ENCODE measurements around the gene DNAJB12. TPM values are rescaled to one million over a fixed set of nuclear protein-coding genes. Genes with fewer than 3 reads are reported as not detected.
"Not testable (repeated sequence)": the region's sequence is repeated elsewhere in the genome, so short reads cannot be mapped to it uniquely, and the experiment has no call there.

DNAJB12 gene
- total RNA-seq, 1 donor from 2014 or later, result 29.7 TPM

- H3K27ac ChIP-seq, result peak overlapping the region; percentile 96
- intact Hi-C loops (cut with DNase I), result no loop called here
- no peaks in the 10 kb centered on the region for H3K9me3 ChIP-seq
- H3K27me3 ChIP-seq, result no peaks in the 10 kb centered on the region
- no peaks in the 10 kb centered on the region for H3K36me3 ChIP-seq
- DNase-seq (ENCODE audit: extremely low spot score in 2 of 2), result peak in 1 of 2 donors; percentile 99
- H3K4me3 ChIP-seq, result peak overlapping the region; percentile 48 to 59
- peaks cover 22% of the 10 kb centered on the region for H3K4me1 ChIP-seq
- TF ChIP-seq POLR2A (IDR thresholded peaks at IDR 0.05) (peak; percentile 13 to 94), CTCF (IDR thresholded peaks at IDR 0.05) (no peak), POLR2AphosphoS5 (IDR thresholded peaks at IDR 0.05; ENCODE audit: insufficient read depth in 1 of 2, low read depth in 1 of 2) (peak; percentile 49 to 82)
These were observed 56.7 kb downstream of the DNAJB12 start for GRCh38 chr10:72297805-72298591.

DNA sequence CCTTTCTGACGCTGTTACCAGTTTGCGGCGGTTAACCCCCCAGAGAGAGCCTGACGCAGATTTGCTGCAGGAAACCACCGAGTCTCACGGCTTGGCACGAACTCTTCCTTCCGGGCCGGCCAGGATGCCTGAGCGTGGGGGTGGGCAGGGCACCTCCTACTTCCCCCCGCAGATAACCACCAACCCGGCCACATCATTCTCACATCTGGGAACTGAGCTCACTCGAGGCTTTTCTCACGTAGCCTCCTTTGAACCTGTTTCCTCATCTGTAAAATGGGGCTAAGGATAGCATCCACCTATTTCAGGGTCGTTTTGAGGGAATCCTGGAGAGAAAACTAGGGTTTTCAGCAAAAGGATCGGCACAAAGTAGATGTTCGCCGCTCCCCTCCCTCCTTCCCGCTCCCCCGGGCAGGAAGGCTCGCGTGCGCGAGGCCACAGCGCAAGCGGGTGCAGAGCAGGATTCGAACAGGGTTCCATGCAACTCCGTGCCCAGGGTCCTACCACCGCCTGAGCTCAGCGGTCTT is 57.4 kb downstream of the DNAJB12 start:
- DNase-seq (ENCODE audit: extremely low spot score in 2 of 2), result peak in 1 of 2 donors; percentile 93
- intact Hi-C loops (cut with DNase I), result no loop called here
- H3K27me3 ChIP-seq, result no peaks in the 10 kb centered on the region
- peak overlapping the region; percentile 96 for H3K27ac ChIP-seq
- peak overlapping the region; percentile 48 to 59 for H3K4me3 ChIP-seq
- peak in 1 of 2 donors; percentile 31 for TF ChIP-seq POLR2A (IDR thresholded peaks at IDR 0.05)
- peak; percentile 71 to 93 for TF ChIP-seq POLR2AphosphoS5 (IDR thresholded peaks at IDR 0.05; ENCODE audit: insufficient read depth in 1 of 2, low read depth in 1 of 2)
- no peak for TF ChIP-seq CTCF (IDR thresholded peaks at IDR 0.05)
- H3K9me3 ChIP-seq, result no peaks in the 10 kb centered on the region
- H3K4me1 ChIP-seq, result peaks cover 22% of the 10 kb centered on the region
- no peaks in the 10 kb centered on the region for H3K36me3 ChIP-seq

DNA sequence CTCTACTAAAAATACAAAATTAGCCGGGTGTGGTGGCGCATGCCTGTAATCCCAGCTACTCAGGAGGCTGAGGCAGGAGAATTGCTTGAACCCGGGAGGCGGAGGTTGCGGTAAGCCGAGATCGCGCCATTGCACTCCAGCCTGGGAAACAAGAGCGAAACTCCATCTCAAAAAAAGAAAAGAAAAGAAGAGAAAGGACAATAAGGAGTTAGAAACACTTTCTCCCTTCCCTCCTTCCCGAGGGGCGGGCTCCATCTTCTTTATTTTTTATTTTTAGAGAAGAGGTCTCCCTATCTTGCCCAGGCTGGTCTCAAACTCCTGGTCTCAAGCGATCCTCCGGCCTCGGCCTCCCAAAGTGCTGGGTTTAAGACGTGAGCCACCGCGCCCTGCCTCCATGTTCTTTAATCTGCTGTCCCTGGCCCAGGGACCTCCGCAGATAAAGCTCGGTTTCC is 57.9 kb downstream of the DNAJB12 start:
- H3K27ac ChIP-seq, result peak overlapping the region; percentile 96
- H3K9me3 ChIP-seq; intact Hi-C loops (cut with DNase I); H3K27me3 ChIP-seq; H3K36me3 ChIP-seq; DNase-seq (ENCODE audit: extremely low spot score in 2 of 2): not testable (repeated sequence)
- H3K4me1 ChIP-seq, result peaks cover 22% of the 10 kb centered on the region
- peak overlapping the region; percentile 48 to 59 for H3K4me3 ChIP-seq

- peak overlapping the region; percentile 19 for H3K27ac ChIP-seq
- intact Hi-C loops (cut with DNase I), result no loop called here
- peaks cover 22% of the 10 kb centered on the region for H3K4me1 ChIP-seq
- H3K36me3 ChIP-seq, result no peaks in the 10 kb centered on the region
- no peak for DNase-seq (ENCODE audit: extremely low spot score in 2 of 2)
- no peaks in the 10 kb centered on the region for H3K9me3 ChIP-seq
- H3K27me3 ChIP-seq, result no peaks in the 10 kb centered on the region
- H3K4me3 ChIP-seq, result no peak overlapping the region
- TF ChIP-seq POLR2AphosphoS5 (IDR thresholded peaks at IDR 0.05; ENCODE audit: insufficient read depth in 1 of 2, low read depth in 1 of 2) (no peak), CTCF (IDR thresholded peaks at IDR 0.05) (no peak), POLR2A (IDR thresholded peaks at IDR 0.05) (no peak)
These were observed 59.3 kb downstream of the DNAJB12 start for GRCh38 chr10:72295330-72295910.

GRCh38 chr10:72292223-72292691 is 62.5 kb downstream of the DNAJB12 start:
- intact Hi-C loops (cut with DNase I), result no loop called here
- peak in 1 of 2 donors; percentile 76 for TF ChIP-seq POLR2AphosphoS5 (IDR thresholded peaks at IDR 0.05; ENCODE audit: insufficient read depth in 1 of 2, low read depth in 1 of 2)
- TF ChIP-seq POLR2A (IDR thresholded peaks at IDR 0.05), result no peak
- H3K27ac ChIP-seq, result peak overlapping the region; percentile 49
- peaks cover 9% of the 10 kb centered on the region for H3K4me1 ChIP-seq
- no peak for DNase-seq (ENCODE audit: extremely low spot score in 2 of 2)
- no peaks in the 10 kb centered on the region for H3K36me3 ChIP-seq
- no peak overlapping the region for H3K4me3 ChIP-seq
- H3K27me3 ChIP-seq, result no peaks in the 10 kb centered on the region
- H3K9me3 ChIP-seq, result no peaks in the 10 kb centered on the region

Measured in vagina (tissue), 2 donors.